CD8-positive, alpha-beta memory T cell (primary cell): Measurements from ENCODE around the gene XBP1. TPM values are rescaled to one million over a fixed set of nuclear protein-coding genes. Genes with fewer than 3 reads are reported as not detected.
"Not testable (repeated sequence)": the region's sequence is repeated elsewhere in the genome, so short reads cannot be mapped to it uniquely, and the experiment has no call there.

Experiments used
- CTCF ChIA-PET: fragments of 350-600 bp; sonication (Branson Sonifier 250); formaldehyde crosslinking; loops from one replicate; lab custom pipeline; 2021; ENCODE audit warnings: antibody characterized with exemption; lab: Charles Lee
- POLR2A ChIA-PET: fragments of 350-600 bp; sonication (Branson Sonifier 250); formaldehyde crosslinking; loops from one replicate; lab custom pipeline; 2021; ENCODE audit warnings: antibody characterized with exemption; lab: Charles Lee
- DNase-seq, 5 donors: peaks; one replicate each; pipeline versions ENCODE4 v3.0.0 to v3.0.0-alpha.2; 2020 to 2022; ENCODE audit warnings: mixed read lengths in 1 of 5
- H3K27ac ChIP-seq: one replicate; pipeline ENCODE4 v1.7.0; 2013; ENCODE audit warnings: low read depth, mild to moderate bottlenecking, low read length, moderate library complexity
- H3K27me3 ChIP-seq: 2 replicates; pipeline ENCODE4 v1.7.0; 2013; ENCODE audit warnings: low read length, mild to moderate bottlenecking; ENCODE audit not compliant: insufficient read depth, poor library complexity, severe bottlenecking
- H3K36me3 ChIP-seq: 2 replicates; pipeline ENCODE4 v1.7.0; 2013; ENCODE audit warnings: mild to moderate bottlenecking, low read length, moderate library complexity; ENCODE audit not compliant: insufficient read depth
- H3K4me1 ChIP-seq: 2 replicates; pipeline ENCODE4 v1.7.0; 2013; ENCODE audit warnings: mild to moderate bottlenecking, low read length, moderate library complexity; ENCODE audit not compliant: insufficient read depth
- H3K4me3 ChIP-seq: 2 replicates; pipeline ENCODE4 v1.7.0; 2013; ENCODE audit warnings: mild to moderate bottlenecking, low read length
- H3K9me3 ChIP-seq: 2 replicates; pipeline ENCODE4 v1.7.0; 2013; ENCODE audit warnings: mild to moderate bottlenecking, low read length
- H3K27ac Mint-ChIP-seq, 8 donors: one replicate each; pipeline ENCODE4 v1.8.0; 2020 to 2021; ENCODE audit warnings: mixed read lengths in 8 of 8, mild to moderate bottlenecking in 6 of 8, inconsistent platforms in 3 of 8, moderate library complexity in 3 of 8
- H3K27me3 Mint-ChIP-seq, 2 donors: one replicate each; pipeline ENCODE4 v1.8.0; 2020 to 2021; ENCODE audit warnings: mixed read lengths in 2 of 2, mild to moderate bottlenecking in 1 of 2, moderate library complexity in 1 of 2
- H3K36me3 Mint-ChIP-seq, 3 donors: one replicate each; pipeline ENCODE4 v1.8.0; 2020 to 2021; ENCODE audit warnings: mixed read lengths in 3 of 3, inconsistent platforms in 1 of 3, mild to moderate bottlenecking in 1 of 3
- H3K4me1 Mint-ChIP-seq, 3 donors: one replicate each; pipeline ENCODE4 v1.8.0; 2020 to 2021; ENCODE audit warnings: mixed read lengths in 3 of 3, inconsistent platforms in 1 of 3, mild to moderate bottlenecking in 1 of 3
- H3K4me3 Mint-ChIP-seq, 7 donors: one replicate each; pipeline ENCODE4 v1.8.0; 2020 to 2021; ENCODE audit warnings: mixed read lengths in 7 of 7, mild to moderate bottlenecking in 6 of 7, moderate library complexity in 4 of 7, inconsistent platforms in 2 of 7
- H3K9me3 Mint-ChIP-seq, 5 donors: one replicate each; pipeline ENCODE4 v1.8.0; 2020 to 2022; ENCODE audit warnings: mixed read lengths in 5 of 5, mild to moderate bottlenecking in 3 of 5, moderate library complexity in 2 of 5, inconsistent platforms in 1 of 5
- polyA plus RNA-seq: library from polyadenylated mRNA; unstranded; fragments of 300-500 nt; fragmentation: Illumina TruSeq; gene quantifications from one replicate; pipeline ENCODE4 v1.2.3, GENCODE V29; 2021
- total RNA-seq, 2 experiments: library from RNA; stranded (reverse); gene quantifications; one replicate each; pipeline ENCODE4 v1.2.3, GENCODE V29; 2021

The XBP1 gene
- total and polyA plus RNA-seq, 3 experiments from 2014 or later, result 67.3 to 395 (median 71.4) TPM

DNA sequence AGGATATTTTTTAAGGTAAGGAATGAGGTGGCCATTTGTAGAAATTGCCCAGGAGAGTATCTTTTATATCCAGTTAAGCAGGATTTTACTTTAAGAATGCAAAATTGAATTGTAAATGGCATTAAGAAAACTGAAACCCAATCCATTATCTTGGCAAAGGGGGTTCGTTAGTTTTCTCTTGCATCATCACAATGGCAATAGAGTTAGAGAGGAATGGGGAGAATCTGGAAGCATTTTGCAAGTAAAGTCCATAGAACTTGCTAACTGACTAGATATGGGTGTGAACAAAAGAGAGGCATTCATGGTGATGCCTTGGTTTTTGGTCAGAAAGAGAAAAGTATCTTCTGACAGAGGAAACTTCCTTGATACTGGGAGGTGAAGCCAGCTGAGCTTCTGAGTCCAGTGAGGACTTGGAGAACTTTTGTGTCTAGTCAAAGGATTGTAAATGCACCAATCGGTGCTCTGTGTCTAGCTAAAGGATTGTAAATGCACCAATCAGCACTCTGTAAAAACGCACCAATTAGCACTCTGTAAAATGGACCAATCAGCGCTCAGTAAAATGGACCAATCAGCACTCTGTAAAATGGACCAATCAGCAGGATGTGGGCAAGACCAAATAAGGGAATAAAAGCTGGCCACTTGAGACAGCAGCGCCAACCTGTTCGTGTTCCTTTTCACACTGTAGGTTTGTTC lies 31.5 kb downstream of the XBP1 start:
- CTCF ChIA-PET, result no interaction called here
- POLR2A ChIA-PET, result interaction anchor here (0.6 kb wide), 1 partner anchor 17 kb away, joined by 4 read pairs; no protein-coding TSS in a partner anchor
- Histone ChIP-seq H3K27ac (no peak overlapping the region), H3K36me3 (no peaks in the 10 kb centered on the region), H3K4me3 (no peak overlapping the region), H3K9me3 (no peaks in the 10 kb centered on the region), H3K27me3 (no peaks in the 10 kb centered on the region), H3K4me1 (peaks cover 9% of the 10 kb centered on the region)
- H3K27ac Mint-ChIP-seq, result peak overlapping the region in 1 of 8 donors; percentile 75
- no peak for DNase-seq
- peaks cover 0 to 7% (median 6%) of the 10 kb centered on the region in 3 donors for H3K36me3 Mint-ChIP-seq
- peaks cover 10 to 11% (median 11%) of the 10 kb centered on the region in 3 donors for H3K4me1 Mint-ChIP-seq
- H3K4me3 Mint-ChIP-seq, result peak overlapping the region in 1 of 7 donors; percentile 80
- no peaks in the 10 kb centered on the region for H3K27me3 Mint-ChIP-seq
- H3K9me3 Mint-ChIP-seq, result no peaks in the 10 kb centered on the region

DNA sequence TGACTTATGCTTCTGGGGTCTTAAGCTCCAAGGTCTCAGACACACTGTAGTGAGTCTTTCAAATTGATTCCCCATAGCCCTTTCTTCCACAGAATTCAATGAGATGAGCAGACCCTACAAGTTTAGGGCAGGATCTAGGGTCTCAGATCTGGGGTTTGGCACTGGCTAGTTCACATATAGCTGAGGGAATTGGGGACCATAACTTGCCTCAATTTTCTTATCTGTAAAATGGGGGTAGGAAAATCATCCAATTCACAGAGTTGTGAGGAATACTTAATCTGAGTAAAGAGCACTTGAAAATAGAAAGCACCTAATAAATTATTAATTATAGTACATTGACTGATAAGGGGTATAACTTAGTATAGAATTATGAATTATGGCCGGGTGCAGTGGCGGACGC lies 33.7 kb downstream of the XBP1 start:
- H3K27ac ChIP-seq, result no peak overlapping the region
- H3K36me3 ChIP-seq, result no peaks in the 10 kb centered on the region
- H3K9me3 ChIP-seq, result no peaks in the 10 kb centered on the region
- Mint-ChIP-seq H3K9me3 (no peaks in the 10 kb centered on the region), H3K4me1 (no peaks in the 10 kb centered on the region), H3K36me3 (peaks cover 0 to 2% (median 0%) of the 10 kb centered on the region in 3 donors), H3K27me3 (no peaks in the 10 kb centered on the region), H3K4me3 (no peak overlapping the region), H3K27ac (no peak overlapping the region)
- ChIA-PET POLR2A (no interaction called here), CTCF (no interaction called here)
- no peak for DNase-seq
- no peak overlapping the region for H3K4me3 ChIP-seq
- no peaks in the 10 kb centered on the region for H3K4me1 ChIP-seq
- H3K27me3 ChIP-seq, result no peaks in the 10 kb centered on the region

DNA sequence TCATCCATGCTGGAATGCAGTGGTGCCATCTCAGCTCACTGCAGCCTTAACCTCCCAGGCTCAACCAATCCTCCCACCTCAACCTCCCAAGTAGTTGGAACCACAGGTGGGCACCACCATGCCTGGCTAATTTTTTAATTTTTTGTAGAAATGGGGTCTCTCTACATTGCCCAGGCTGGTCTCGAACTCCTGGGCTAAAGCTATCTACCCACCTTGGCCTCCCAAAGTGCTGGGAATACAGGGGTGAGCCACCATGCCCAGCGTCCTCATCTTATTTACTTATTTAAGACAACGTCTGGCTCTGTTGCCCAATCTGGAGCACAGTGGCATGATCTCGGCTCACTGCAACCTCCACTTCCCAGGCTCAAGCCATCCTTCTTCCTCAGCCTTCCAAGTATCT lies 38.4 kb downstream of the XBP1 start:
- H3K4me1 ChIP-seq, H3K27ac Mint-ChIP-seq, H3K4me3 Mint-ChIP-seq, POLR2A ChIA-PET, H3K9me3 ChIP-seq, H3K4me1 Mint-ChIP-seq, H3K36me3 ChIP-seq, CTCF ChIA-PET, DNase-seq, H3K27me3 Mint-ChIP-seq, H3K27me3 ChIP-seq, H3K27ac ChIP-seq, H3K4me3 ChIP-seq, H3K9me3 Mint-ChIP-seq, H3K36me3 Mint-ChIP-seq: not testable (repeated sequence)

DNA sequence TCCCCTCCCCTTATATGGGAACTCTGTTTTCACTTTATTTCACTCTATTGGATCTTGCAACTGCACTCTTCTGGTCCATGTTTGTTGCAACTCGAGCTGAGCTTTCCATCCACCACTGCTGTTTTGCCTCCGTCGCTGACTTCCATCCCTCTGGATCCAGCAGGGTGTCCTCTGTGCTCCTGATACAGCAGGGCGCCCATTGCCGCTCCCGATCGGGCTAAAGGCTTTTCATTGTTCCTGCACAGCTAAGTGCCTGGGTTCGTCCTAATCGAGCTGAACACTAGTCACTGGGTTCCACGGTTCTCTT lies 39.0 kb downstream of the XBP1 start:
- H3K9me3 ChIP-seq, result no peaks in the 10 kb centered on the region
- Mint-ChIP-seq H3K36me3 (peaks cover 0 to 7% (median 3%) of the 10 kb centered on the region in 3 donors), H3K4me3 (no peak overlapping the region), H3K27me3 (peaks cover 0 to 3% of the 10 kb centered on the region in 2 donors), H3K27ac (peak overlapping the region in 1 of 8 donors; percentile 46), H3K4me1 (no peaks in the 10 kb centered on the region), H3K9me3 (no peaks in the 10 kb centered on the region)
- no peak for DNase-seq
- ChIA-PET CTCF (no interaction called here), POLR2A (no interaction called here)
- H3K27ac ChIP-seq, result no peak overlapping the region
- no peaks in the 10 kb centered on the region for H3K36me3 ChIP-seq
- H3K4me3 ChIP-seq, result no peak overlapping the region
- H3K27me3 ChIP-seq, result no peaks in the 10 kb centered on the region
- H3K4me1 ChIP-seq, result no peaks in the 10 kb centered on the region

- DNase-seq, result no peak
- Mint-ChIP-seq H3K36me3 (peaks cover 0 to 7% (median 3%) of the 10 kb centered on the region in 3 donors), H3K9me3 (no peaks in the 10 kb centered on the region), H3K4me3 (no peak overlapping the region), H3K27me3 (peaks cover 0 to 3% of the 10 kb centered on the region in 2 donors), H3K27ac (peak overlapping the region in 1 of 8 donors; percentile 26), H3K4me1 (no peaks in the 10 kb centered on the region)
- CTCF ChIA-PET, result no interaction called here
- H3K36me3 ChIP-seq, result no peaks in the 10 kb centered on the region
- H3K4me1 ChIP-seq, result no peaks in the 10 kb centered on the region
- no peaks in the 10 kb centered on the region for H3K27me3 ChIP-seq
- no peak overlapping the region for H3K4me3 ChIP-seq
- H3K9me3 ChIP-seq, result no peaks in the 10 kb centered on the region
- POLR2A ChIA-PET, result interaction anchor here (0.6 kb wide), 1 partner anchor 13 kb away, joined by 3 read pairs; no protein-coding TSS in a partner anchor
- H3K27ac ChIP-seq, result no peak overlapping the region
Measured at GRCh38 chr22:28759861-28760560, 40.4 kb downstream of the XBP1 start.

DNA sequence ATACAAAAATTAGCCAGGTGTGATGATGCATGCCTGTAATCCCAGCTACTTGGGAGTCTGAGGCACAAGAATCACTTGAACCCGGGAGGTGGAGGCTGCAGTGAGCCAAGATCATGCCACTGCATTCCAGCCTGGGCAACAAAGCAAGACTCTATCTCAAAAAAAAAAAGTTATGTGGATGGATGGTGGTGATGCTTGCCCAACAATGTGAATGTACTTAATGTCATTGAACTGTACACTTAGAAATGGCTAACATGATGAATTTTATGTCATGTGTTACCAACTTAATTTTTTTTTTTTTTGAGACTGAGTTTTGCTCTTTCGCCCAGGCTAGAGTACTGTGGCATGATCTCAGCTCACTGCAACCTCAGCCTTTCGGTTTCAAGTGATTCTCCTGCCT lies 45.9 kb downstream of the XBP1 start:
- H3K4me3 ChIP-seq, H3K27me3 Mint-ChIP-seq, H3K27me3 ChIP-seq, H3K36me3 ChIP-seq, DNase-seq, H3K9me3 Mint-ChIP-seq, H3K27ac ChIP-seq, H3K4me1 Mint-ChIP-seq, H3K4me1 ChIP-seq, POLR2A ChIA-PET, H3K4me3 Mint-ChIP-seq, H3K27ac Mint-ChIP-seq, CTCF ChIA-PET, H3K9me3 ChIP-seq: not testable (repeated sequence)
- peaks cover 0 to 25% (median 6%) of the 10 kb centered on the region in 3 donors for H3K36me3 Mint-ChIP-seq

GRCh38 chr22:28750471-28750881 lies 49.9 kb downstream of the XBP1 start:
- CTCF ChIA-PET, result interaction anchor here (1.1 to 1.2 kb wide), 2 partner anchors 50 to 52 kb away, joined by 3 to 4 read pairs; partner anchors contain the start of gene XBP1
- no peaks in the 10 kb centered on the region for H3K27me3 ChIP-seq
- H3K27ac ChIP-seq, result no peak overlapping the region
- no peaks in the 10 kb centered on the region for H3K4me1 ChIP-seq
- DNase-seq, result no peak
- Mint-ChIP-seq H3K36me3 (peaks cover 0 to 41% (median 7%) of the 10 kb centered on the region in 3 donors), H3K27ac (no peak overlapping the region), H3K4me1 (peaks cover 14 to 17% (median 16%) of the 10 kb centered on the region in 3 donors), H3K4me3 (no peak overlapping the region), H3K9me3 (no peaks in the 10 kb centered on the region), H3K27me3 (no peaks in the 10 kb centered on the region)
- H3K9me3 ChIP-seq, result no peaks in the 10 kb centered on the region
- H3K4me3 ChIP-seq, result no peak overlapping the region
- POLR2A ChIA-PET, result no interaction called here
- peaks cover 14% of the 10 kb centered on the region for H3K36me3 ChIP-seq
